ENCODE results near the gene GYG2. TPM values are rescaled to one million over a fixed set of nuclear protein-coding genes. Genes with fewer than 3 reads are reported as not detected.
A peak's percentile ranks its signal among the peaks of the same experiment; 100 is the strongest.
"Not testable (repeated sequence)": the region's sequence is repeated elsewhere in the genome, so short reads cannot be mapped to it uniquely, and the experiment has no call there.

The GYG2 gene
- total and polyA plus RNA-seq, 2 experiments from 2014 or later = 41.4 to 44.3 TPM

DNA sequence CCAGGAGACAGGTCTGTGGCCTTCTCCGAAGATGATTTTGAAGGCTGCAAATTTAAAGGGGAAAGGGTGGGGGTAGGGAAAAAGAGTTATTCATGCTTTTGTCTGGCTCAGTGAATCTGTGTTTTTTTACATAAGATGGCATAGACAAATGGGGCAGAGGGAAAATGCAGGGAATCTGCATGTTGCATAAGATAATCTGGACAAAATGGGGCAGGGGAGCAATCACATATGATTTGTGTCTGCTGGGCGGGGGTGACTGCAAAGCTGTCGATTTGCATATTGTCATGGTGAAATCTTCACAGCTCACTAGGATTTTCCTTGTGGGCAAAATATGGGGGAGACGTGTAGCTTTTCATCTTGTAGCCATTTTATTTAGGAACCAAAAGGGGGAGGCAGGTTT is 29.4 kb upstream of the GYG2 start:
- Histone ChIP-seq H2AFZ (no peak overlapping the region), H3K79me2 (no peaks in the 10 kb centered on the region), H3K4me3 (no peak overlapping the region), H3K27ac (no peak overlapping the region), H3K9me3 (ENCODE audit: low read depth) (no peaks in the 10 kb centered on the region), H3K9me2 (replicated peaks; ENCODE audit: insufficient read depth) (no peaks in the 10 kb centered on the region), H3K4me1 (ENCODE audit: insufficient read depth) (peaks cover 12% of the 10 kb centered on the region), H4K20me1 (ENCODE audit: insufficient read depth, poor library complexity, severe bottlenecking) (no peaks in the 10 kb centered on the region), H3K27me3 (no peaks in the 10 kb centered on the region), H3K36me3 (replicated peaks; ENCODE audit: insufficient read depth, low read depth) (no peaks in the 10 kb centered on the region), H3K4me2 (no peak overlapping the region)
- no peak for DNase-seq (ENCODE audit: low spot score)
- TF ChIP-seq EZH2phosphoT487 (IDR thresholded peaks at IDR 0.05; ENCODE audit: low read depth, severe bottlenecking, unreplicated experiment) (no peak), CTCF (IDR thresholded peaks at IDR 0.05; ENCODE audit: poor library complexity) (no peak), EZH2 (IDR thresholded peaks at IDR 0.05; ENCODE audit: borderline replicate concordance) (no peak)
- WGBS (ENCODE audit: low lambda C conversion rate, missing lambda C conversion rate) = 67% methylated on average over 4 of the region's 4 CpGs

DNA sequence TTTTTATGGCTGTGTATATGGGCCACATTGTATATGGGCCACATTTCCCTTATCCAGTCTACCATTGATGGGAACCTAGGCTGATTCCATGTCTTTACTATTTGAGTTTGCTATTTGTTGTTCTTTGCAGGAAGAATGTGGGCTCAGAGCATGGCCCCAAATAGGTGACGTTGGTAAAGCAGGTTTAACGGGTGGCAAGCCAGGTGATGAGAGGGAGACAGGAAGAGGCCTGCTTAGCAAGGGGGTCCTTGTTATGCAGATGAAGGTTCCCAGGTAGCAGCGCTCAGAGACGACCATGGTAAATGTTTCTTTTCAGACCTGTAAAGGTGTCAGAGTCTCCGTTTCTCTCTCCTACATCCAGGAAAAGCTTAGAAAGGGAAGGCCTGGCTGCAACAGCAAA is 28.8 kb upstream of the GYG2 start:
- H3K79me2 ChIP-seq; H3K9me2 ChIP-seq (replicated peaks; ENCODE audit: insufficient read depth); H3K27ac ChIP-seq; H3K4me2 ChIP-seq; H3K36me3 ChIP-seq (replicated peaks; ENCODE audit: insufficient read depth, low read depth); H4K20me1 ChIP-seq (ENCODE audit: insufficient read depth, poor library complexity, severe bottlenecking); DNase-seq (ENCODE audit: low spot score); H3K4me3 ChIP-seq; H3K27me3 ChIP-seq; H3K9me3 ChIP-seq (ENCODE audit: low read depth); H2AFZ ChIP-seq: not testable (repeated sequence)
- 59% methylated on average over 5 of the region's 5 CpGs for WGBS (ENCODE audit: low lambda C conversion rate, missing lambda C conversion rate)
- peaks cover 16% of the 10 kb centered on the region for H3K4me1 ChIP-seq (ENCODE audit: insufficient read depth)

DNA sequence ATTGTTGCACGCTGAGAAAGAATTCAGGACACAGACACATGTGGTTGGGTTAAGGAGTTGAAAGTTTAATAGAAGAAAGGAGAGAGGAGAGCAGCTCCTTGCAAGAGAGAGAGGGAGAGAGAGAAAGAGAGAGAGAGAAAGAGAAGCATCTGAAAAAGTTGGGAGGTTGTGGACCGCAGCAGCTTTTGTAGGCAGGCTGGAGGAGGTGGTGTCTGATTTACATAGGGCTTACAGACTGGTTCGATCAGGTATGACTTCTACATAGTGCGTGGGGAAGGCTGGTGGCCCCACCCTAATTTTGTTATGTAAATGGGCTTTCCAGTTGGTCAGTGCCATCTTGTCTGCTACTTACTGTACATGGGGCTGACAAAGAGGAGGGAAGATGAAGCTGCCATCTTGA is 27.5 kb upstream of the GYG2 start:
- Histone ChIP-seq H4K20me1 (ENCODE audit: insufficient read depth, poor library complexity, severe bottlenecking) (no peaks in the 10 kb centered on the region), H3K27me3 (no peaks in the 10 kb centered on the region), H3K9me3 (ENCODE audit: low read depth) (no peaks in the 10 kb centered on the region), H3K4me1 (ENCODE audit: insufficient read depth) (peaks cover 20% of the 10 kb centered on the region), H3K4me2 (no peak overlapping the region), H3K79me2 (no peaks in the 10 kb centered on the region), H3K36me3 (replicated peaks; ENCODE audit: insufficient read depth, low read depth) (no peaks in the 10 kb centered on the region), H3K9me2 (replicated peaks; ENCODE audit: insufficient read depth) (no peaks in the 10 kb centered on the region), H2AFZ (no peak overlapping the region), H3K4me3 (no peak overlapping the region), H3K27ac (no peak overlapping the region)
- TF ChIP-seq CTCF (IDR thresholded peaks at IDR 0.05; ENCODE audit: poor library complexity) (no peak), EZH2 (IDR thresholded peaks at IDR 0.05; ENCODE audit: borderline replicate concordance) (no peak), EZH2phosphoT487 (IDR thresholded peaks at IDR 0.05; ENCODE audit: low read depth, severe bottlenecking, unreplicated experiment) (no peak)
- WGBS (ENCODE audit: low lambda C conversion rate, missing lambda C conversion rate) = 79% methylated on average over 4 of the region's 4 CpGs
- no peak for DNase-seq (ENCODE audit: low spot score)

GRCh38 chrX:2802376-2803090 is 26.2 kb upstream of the GYG2 start:
- not testable (repeated sequence) for H3K36me3 ChIP-seq (replicated peaks; ENCODE audit: insufficient read depth, low read depth); H3K4me3 ChIP-seq; H3K9me2 ChIP-seq (replicated peaks; ENCODE audit: insufficient read depth); H3K79me2 ChIP-seq; H3K27me3 ChIP-seq; DNase-seq (ENCODE audit: low spot score); H3K9me3 ChIP-seq (ENCODE audit: low read depth); H4K20me1 ChIP-seq (ENCODE audit: insufficient read depth, poor library complexity, severe bottlenecking)
- Histone ChIP-seq H3K4me1 (ENCODE audit: insufficient read depth) (peaks cover 20% of the 10 kb centered on the region), H3K27ac (peak overlapping the region; percentile 82), H2AFZ (peak overlapping the region; percentile 62), H3K4me2 (peak overlapping the region; percentile 63)
- WGBS (ENCODE audit: low lambda C conversion rate, missing lambda C conversion rate) = 28% methylated on average over 18 of the region's 18 CpGs

- not testable (repeated sequence) for H3K36me3 ChIP-seq (replicated peaks; ENCODE audit: insufficient read depth, low read depth); H4K20me1 ChIP-seq (ENCODE audit: insufficient read depth, poor library complexity, severe bottlenecking); H2AFZ ChIP-seq; H3K27me3 ChIP-seq; DNase-seq (ENCODE audit: low spot score); H3K9me2 ChIP-seq (replicated peaks; ENCODE audit: insufficient read depth); H3K4me3 ChIP-seq; H3K79me2 ChIP-seq; H3K9me3 ChIP-seq (ENCODE audit: low read depth)
- WGBS (ENCODE audit: low lambda C conversion rate, missing lambda C conversion rate) = 46% methylated on average over 8 of the region's 8 CpGs
- Histone ChIP-seq H3K4me2 (peak overlapping the region; percentile 63), H3K4me1 (ENCODE audit: insufficient read depth) (peaks cover 20% of the 10 kb centered on the region), H3K27ac (peak overlapping the region; percentile 88)
These were observed 25.2 kb upstream of the GYG2 start for GRCh38 chrX:2803486-2803885.

GRCh38 chrX:2804106-2804843 is 24.5 kb upstream of the GYG2 start:
- H2AFZ ChIP-seq; DNase-seq (ENCODE audit: low spot score); H3K4me3 ChIP-seq; H3K79me2 ChIP-seq; H3K9me2 ChIP-seq (replicated peaks; ENCODE audit: insufficient read depth); H3K27me3 ChIP-seq; H3K9me3 ChIP-seq (ENCODE audit: low read depth); H4K20me1 ChIP-seq (ENCODE audit: insufficient read depth, poor library complexity, severe bottlenecking); H3K36me3 ChIP-seq (replicated peaks; ENCODE audit: insufficient read depth, low read depth); H3K4me2 ChIP-seq: not testable (repeated sequence)
- Histone ChIP-seq H3K27ac (peak overlapping the region; percentile 88), H3K4me1 (ENCODE audit: insufficient read depth) (peaks cover 20% of the 10 kb centered on the region)
- 77% methylated on average over 18 of the region's 18 CpGs for WGBS (ENCODE audit: low lambda C conversion rate, missing lambda C conversion rate)

GRCh38 chrX:2804858-2805257 is 23.9 kb upstream of the GYG2 start:
- H4K20me1 ChIP-seq (ENCODE audit: insufficient read depth, poor library complexity, severe bottlenecking); H3K27me3 ChIP-seq; H3K79me2 ChIP-seq; H3K9me3 ChIP-seq (ENCODE audit: low read depth); H3K4me3 ChIP-seq; H3K9me2 ChIP-seq (replicated peaks; ENCODE audit: insufficient read depth); H3K36me3 ChIP-seq (replicated peaks; ENCODE audit: insufficient read depth, low read depth): not testable (repeated sequence)
- peak; percentile 49 for DNase-seq (ENCODE audit: low spot score)
- Histone ChIP-seq H2AFZ (peak overlapping the region; percentile 71), H3K4me2 (peak overlapping the region; percentile 59), H3K27ac (peak overlapping the region; percentile 88), H3K4me1 (ENCODE audit: insufficient read depth) (peaks cover 20% of the 10 kb centered on the region)
- 59% methylated on average over 20 of the region's 20 CpGs for WGBS (ENCODE audit: low lambda C conversion rate, missing lambda C conversion rate)

Data from hepatocyte (in vitro differentiated cells).